NCI-H526 (cell line): Measurements from ENCODE around the gene LGALS3BP.
A peak's percentile ranks its signal among the peaks of the same experiment; 100 is the strongest.

Experiments used
- DNase-seq, 2 experiments: peaks; one replicate each; lab custom pipeline; 2025; lab: John Stamatoyannopoulos, UW

Gene LGALS3BP

GRCh38 chr17:78940258-78940657, 39.5 kb downstream of the LGALS3BP start:
- no peak for DNase-seq

DNA sequence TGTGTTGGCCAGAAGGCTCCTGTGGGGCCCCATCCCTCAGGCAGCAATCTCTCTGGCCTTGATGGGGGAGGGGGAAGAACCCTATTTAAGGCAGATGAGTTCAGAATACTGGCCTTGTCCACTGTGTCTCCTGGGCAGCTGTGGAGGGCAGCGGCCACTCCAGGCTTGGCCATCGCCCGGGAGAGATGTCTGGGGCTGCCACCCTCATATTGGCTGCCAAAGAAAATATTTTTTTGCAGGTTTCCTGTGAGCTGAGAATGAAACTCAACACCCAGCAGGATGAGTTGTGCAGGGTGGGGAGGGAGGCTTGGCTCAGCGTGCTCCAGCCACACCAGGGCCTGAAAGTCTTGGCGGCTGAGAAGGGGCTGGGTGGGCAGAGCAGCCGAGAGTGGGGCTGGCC, 40.1 kb downstream of the LGALS3BP start:
- no peak for DNase-seq

DNA sequence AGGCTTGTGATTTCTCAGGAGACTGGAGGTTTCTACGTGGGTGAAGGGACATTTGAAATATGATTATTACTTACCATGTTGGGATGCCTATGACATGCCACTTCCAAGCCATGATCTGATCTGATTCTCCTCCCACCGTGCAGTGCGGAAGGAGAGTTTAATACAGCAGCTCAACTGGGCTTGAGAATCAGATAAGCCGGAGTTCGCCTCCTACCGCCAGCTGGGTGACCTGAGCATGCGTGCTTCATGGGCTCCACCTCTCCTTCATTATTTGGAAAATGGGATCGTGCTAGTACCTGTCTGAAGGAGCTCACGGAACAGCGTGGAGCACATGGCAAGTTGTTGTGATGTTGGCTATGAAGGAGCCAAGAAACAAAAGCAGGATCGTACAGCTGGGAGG, 42.2 kb downstream of the LGALS3BP start:
- DNase-seq = no peak

GRCh38 chr17:78935419-78936323, 44.1 kb downstream of the LGALS3BP start:
- DNase-seq = no peak

GRCh38 chr17:78934681-78935418, 44.9 kb downstream of the LGALS3BP start:
- no peak for DNase-seq

- peak in 1 of 2 experiments; percentile 29 for DNase-seq
These were observed 45.7 kb downstream of the LGALS3BP start for GRCh38 chr17:78933959-78934568.

GRCh38 chr17:78933025-78933958, 46.4 kb downstream of the LGALS3BP start:
- no peak for DNase-seq

- DNase-seq = no peak
These were observed 49.6 kb downstream of the LGALS3BP start for GRCh38 chr17:78929908-78930775.

DNA sequence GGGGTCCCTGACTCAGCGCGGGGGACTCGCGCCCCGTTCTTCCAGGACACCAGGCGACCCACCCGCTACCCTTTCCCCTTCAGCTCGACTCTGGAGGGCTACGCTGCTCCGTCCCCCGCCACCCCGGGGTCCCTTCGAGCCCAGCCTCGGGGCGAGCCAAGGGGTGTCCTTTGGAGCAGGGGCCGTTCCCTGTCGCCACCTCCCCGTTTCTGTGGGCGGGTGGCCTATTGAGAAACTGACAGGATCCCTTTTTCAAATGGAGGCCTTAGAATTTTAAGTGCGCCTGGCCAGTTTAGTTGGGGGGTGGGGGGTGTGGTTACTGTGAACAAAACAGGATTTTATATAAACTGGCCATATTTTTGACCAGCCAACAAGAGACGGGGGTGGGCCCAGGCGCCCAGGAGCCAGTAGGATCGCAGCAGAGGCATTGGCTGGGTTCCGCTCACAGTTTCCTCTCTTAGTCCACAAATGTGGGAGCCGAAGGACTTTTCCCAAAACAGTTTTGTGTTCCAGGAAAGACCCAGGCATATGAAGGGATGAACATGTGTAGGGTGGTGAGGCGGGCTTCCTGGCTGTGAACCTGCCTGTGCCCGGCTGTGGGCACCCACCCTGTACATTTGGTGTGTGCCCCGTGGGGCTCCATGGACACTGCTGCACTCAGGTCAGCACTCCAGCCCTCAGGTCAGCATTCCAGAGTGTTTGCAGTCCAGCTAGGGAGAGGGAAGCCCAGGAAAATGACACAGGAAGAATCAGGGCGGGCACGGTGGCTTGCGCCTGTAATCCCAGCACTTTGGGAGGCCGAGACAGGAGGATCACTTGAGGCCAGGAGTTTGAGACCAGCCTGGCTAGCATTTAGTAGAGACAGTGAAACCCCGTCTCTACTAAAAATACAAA, 53.8 kb downstream of the LGALS3BP start:
- DNase-seq = peak in 1 of 2 experiments; percentile 32

GRCh38 chr17:78925234-78925633, 54.5 kb downstream of the LGALS3BP start, which contains the start of gene TIMP2:
Gene TIMP2, minus strand, starts transcription at chr17:78925387. Its CDS starts 299 bp downstream, at chr17:78925088.
- peak; percentile 33 to 89 for DNase-seq

DNA sequence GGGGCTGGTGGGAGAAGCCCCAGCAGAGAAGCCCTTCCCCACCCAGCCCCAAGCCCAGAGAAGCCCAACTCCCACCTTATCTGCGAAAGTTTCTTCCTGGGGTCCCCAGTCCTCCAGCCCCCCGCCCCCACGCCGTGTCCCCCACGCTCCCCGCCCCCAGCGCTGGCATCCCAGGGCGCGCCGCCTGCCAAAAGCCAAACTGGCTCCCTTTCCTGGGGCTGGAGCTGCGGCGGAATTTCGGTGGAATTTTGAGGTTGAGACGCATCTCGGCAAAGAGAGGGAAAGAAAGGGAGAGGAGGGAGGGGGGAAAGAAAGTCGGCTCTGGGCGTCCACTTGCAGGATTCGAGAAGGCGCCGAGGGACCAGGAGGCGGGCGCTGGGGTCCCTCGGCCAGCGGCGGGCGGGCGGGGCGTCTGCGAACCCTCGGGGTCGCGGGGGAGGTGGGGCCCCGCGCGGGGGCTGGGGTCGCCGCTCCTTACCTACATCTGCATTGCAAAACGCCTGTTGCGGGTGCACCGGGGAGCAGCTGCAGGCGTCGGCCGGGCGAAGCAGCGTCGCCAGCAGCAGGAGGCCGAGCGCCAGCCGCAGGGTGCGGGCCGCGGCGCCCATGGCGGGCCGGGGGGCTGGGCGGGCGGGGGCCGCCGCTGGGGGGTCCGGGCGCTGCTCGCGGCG, 55.1 kb downstream of the LGALS3BP start:
- peak in 1 of 2 experiments; percentile 58 for DNase-seq

GRCh38 chr17:78923660-78924453, 55.9 kb downstream of the LGALS3BP start:
- DNase-seq = peak; percentile 38 to 85

- no peak for DNase-seq
These were observed 56.8 kb downstream of the LGALS3BP start for GRCh38 chr17:78922816-78923498.

GRCh38 chr17:78921437-78921971, 58.2 kb downstream of the LGALS3BP start:
- no peak for DNase-seq
